Heart right ventricle (tissue), 16 donors: ENCODE results near the gene TSPOAP1. TPM values are rescaled to one million over a fixed set of nuclear protein-coding genes. Genes with fewer than 3 reads are reported as not detected.

Experiments used
- ATAC-seq, 8 donors: fragments of 200-7000 bp; cut with Tn5 transposase; one replicate each; pipeline ENCODE4 v1.9.1; 2020; ENCODE audit warnings: mild to moderate bottlenecking in 8 of 8, moderate library complexity in 8 of 8, moderate number of reproducible peaks in 1 of 8
- DNase-seq, 2 donors: peaks; one replicate each; pipeline ENCODE4 v3.0.0-alpha.2; 2020
- H3K27ac ChIP-seq, 10 donors: fragments of 200-600 bp; sonication (generic) in 2 of 10; one replicate each; pipeline versions ENCODE4 v1.5.0 to v1.8.0; 2020 to 2022; ENCODE audit warnings: mild to moderate bottlenecking in 3 of 10
- H3K27me3 ChIP-seq, 7 donors: fragments of 200-600 bp; one replicate each; pipeline ENCODE4 v1.8.0; 2021 to 2022; ENCODE audit warnings: mild to moderate bottlenecking in 2 of 7
- H3K36me3 ChIP-seq, 9 donors: fragments of 200-600 bp; sonication (generic) in 1 of 9; one replicate each; pipeline versions ENCODE4 v1.5.0 to v1.8.0; 2020 to 2022; ENCODE audit warnings: mild to moderate bottlenecking in 2 of 9
- H3K4me1 ChIP-seq, 9 donors: fragments of 200-600 bp; sonication (generic) in 1 of 9; one replicate each; pipeline versions ENCODE4 v1.5.0 to v1.8.0; 2020 to 2022; ENCODE audit warnings: mild to moderate bottlenecking in 4 of 9
- H3K4me3 ChIP-seq, 10 donors: fragments of 200-600 bp; sonication (generic) in 2 of 10; one replicate each; pipeline versions ENCODE4 v1.5.0 to v1.8.0; 2020 to 2022; ENCODE audit warnings: mild to moderate bottlenecking in 7 of 10, moderate library complexity in 2 of 10
- H3K9me3 ChIP-seq, 11 donors: fragments of 200-600 bp in 10 of 11; sonication (generic) in 2 of 11; one replicate each; pipeline versions ENCODE4 v1.5.0 to v1.8.0; 2013 to 2022; ENCODE audit warnings: mild to moderate bottlenecking in 2 of 11, control low read depth in 1 of 11, moderate library complexity in 1 of 11
- CTCF ChIP-seq, 9 donors: fragments of 200-600 bp; sonication (generic) in 2 of 9; IDR thresholded peaks; one replicate each; pipeline versions ENCODE4 v1.5.0 to v1.8.0; 2021 to 2022; ENCODE audit warnings: antibody characterized with exemption in 9 of 9, mild to moderate bottlenecking in 5 of 9, moderate library complexity in 1 of 9
- WGBS, 2 donors: extraction: QIAGEN DNeasy Blood & Tissue Kit; methylation state at CpG; one replicate each; pipeline ENCODE4 v1.1.7; 2013; ENCODE audit warnings: inconsistent platforms in 1 of 2; 5-methylcytosine and 5-hydroxymethylcytosine counted together
- intact Hi-C, 10 donors: fragments of 100-400 bp; cut with DNase I; formaldehyde crosslinking; loops; one replicate each; pipeline versions ENCODE4 v1.11.1 to v1.14.2; 2022
- polyA plus RNA-seq, 2 donors: library from polyadenylated mRNA; stranded (reverse); fragments of 200-250 nt; gene quantifications; one replicate each; pipeline ENCODE4 v1.2.3, GENCODE V29; 2013
- total RNA-seq, 10 donors: library from RNA; stranded (reverse); fragmentation: NEBNext Ultra II Directional in 3 of 10; extraction: Animal tissue kit (Norgen Biotek cat#: 25700) in 3 of 10; gene quantifications; one replicate each; pipeline versions ENCODE4 v1.2.1 to v1.2.4, GENCODE V29; 2021 to 2023
- donor health status: Arrhythmogenic right ventricular cardiomyopathy.
- donor health status: ischemic (EF 13 %, LVEDD 7.1; RV severe dilation, severe dysfunction).
- donor health status: healthy with polysubstance abuse.
- donor health status: DM: no; HTN: yes; CAD: no.
- donor health status: DM: no; HTN: no; CAD: no.
- donor health status: ischemic (EF 25% LVEDD 6.9; RV normal size, moderate dysfunction).
- donor health status: ischemic (EF 25% LVEDD 5.7; RV mildly dilated, moderate dysfunction).
- donor health status: healthy.
- donor health status: DM: yes; HTN: yes; CAD: no.
- donor health status: Ischemic cardiomyopathy.
- donor health status: ischemic (EF 35%, LVEDD 5.7; RV mildly dilated, moderate dysfunction).
- donor health status: nonischemic (EF 11% LVEDD 7.7; RV severe dilation, severe dysfunction).
- donor health status: DM: yes; HTN: yes; CAD: no.
- donor health status: PGD.
- donor health status: ischemic (EF 29% LVEDD 5.4; RV normal size, mild dysfunction).
- donor health status: nonischemic (EF 23%, LVEDD 6.1; RV moderate dilation, normal function).

TSPOAP1 gene
- total and polyA plus RNA-seq, 12 donors: 1.6 to 35.6 (median 12.4) TPM

- 62 to 64% methylated on average over 6 of the region's 6 CpGs for WGBS, 2 donors
- no peaks in the 10 kb centered on the region for H3K36me3 ChIP-seq
- no peaks in the 10 kb centered on the region for H3K9me3 ChIP-seq
- no peak for TF ChIP-seq CTCF (IDR thresholded peaks at IDR 0.05)
- H3K27me3 ChIP-seq: no peaks in the 10 kb centered on the region
- intact Hi-C loops: no loop called here
- no peak overlapping the region for H3K4me3 ChIP-seq
- DNase-seq (no peak), ATAC-seq (no peak)
- H3K4me1 ChIP-seq: peaks cover 0 to 11% (median 0%) of the 10 kb centered on the region in 9 donors
- no peak overlapping the region for H3K27ac ChIP-seq
Measured at GRCh38 chr17:58371300-58371950, 42.8 kb upstream of the TSPOAP1 start.

GRCh38 chr17:58370716-58371115 is 42.1 kb upstream of the TSPOAP1 start:
- DNase-seq (no peak), ATAC-seq (no peak)
- no peaks in the 10 kb centered on the region for H3K9me3 ChIP-seq
- peaks cover 0 to 4% (median 0%) of the 10 kb centered on the region in 9 donors for H3K4me1 ChIP-seq
- H3K27ac ChIP-seq: no peak overlapping the region
- WGBS, 2 donors: 75 to 81% methylated on average over 9 of the region's 9 CpGs
- no peak overlapping the region for H3K4me3 ChIP-seq
- intact Hi-C loops: no loop called here
- H3K36me3 ChIP-seq: no peaks in the 10 kb centered on the region
- no peaks in the 10 kb centered on the region for H3K27me3 ChIP-seq
- TF ChIP-seq CTCF (IDR thresholded peaks at IDR 0.05): no peak

GRCh38 chr17:58370309-58370708 is 41.7 kb upstream of the TSPOAP1 start:
- no peak for TF ChIP-seq CTCF (IDR thresholded peaks at IDR 0.05)
- 93 to 95% methylated on average over 5 of the region's 5 CpGs for WGBS, 2 donors
- intact Hi-C loops: no loop called here

DNA sequence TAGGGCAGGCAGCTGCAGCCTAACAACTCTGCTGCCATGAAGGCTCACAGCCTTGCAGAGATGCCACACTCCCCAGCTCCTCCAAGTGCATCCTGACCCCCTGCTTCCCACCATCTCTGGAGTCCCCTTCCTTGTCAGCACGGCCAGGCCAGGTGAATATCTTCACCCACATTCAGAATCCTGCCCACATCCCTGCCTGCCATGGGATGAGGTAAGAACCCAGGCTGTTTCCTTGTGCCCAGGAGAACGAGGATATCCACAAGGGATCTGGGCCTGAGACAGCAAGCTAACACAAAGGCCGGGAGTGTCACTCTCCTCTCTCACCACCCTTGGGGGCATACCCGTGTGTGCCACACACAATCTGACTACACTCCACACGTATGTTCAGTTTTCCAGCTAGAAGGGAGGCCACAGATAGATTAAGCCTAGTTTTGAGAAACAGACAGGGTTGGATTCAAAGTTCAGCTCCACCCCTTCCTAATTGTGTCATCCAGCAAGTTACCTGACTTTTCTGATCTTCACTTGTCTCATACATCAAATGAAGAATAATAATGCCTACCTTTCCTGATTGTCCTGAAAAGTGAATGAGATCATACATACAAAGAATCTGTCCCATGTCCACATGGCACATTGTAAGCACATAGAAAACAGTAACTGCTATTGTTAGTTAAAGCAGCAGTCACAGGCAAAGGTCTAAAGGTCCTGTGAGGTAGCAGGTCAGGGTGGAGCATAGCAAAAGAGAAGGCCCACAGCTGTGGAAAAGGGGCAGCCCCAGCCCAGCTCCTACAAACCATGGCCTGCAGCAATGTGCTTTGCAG is 40.8 kb upstream of the TSPOAP1 start:
- DNase-seq (no peak), ATAC-seq (no peak)
- Histone ChIP-seq H3K27ac (no peak overlapping the region), H3K9me3 (no peaks in the 10 kb centered on the region), H3K27me3 (no peaks in the 10 kb centered on the region), H3K36me3 (no peaks in the 10 kb centered on the region), H3K4me3 (no peak overlapping the region), H3K4me1 (peaks cover 0 to 4% (median 0%) of the 10 kb centered on the region in 9 donors)
- 64 to 66% methylated on average over 5 of the region's 5 CpGs for WGBS, 2 donors
- intact Hi-C loops: no loop called here
- TF ChIP-seq CTCF (IDR thresholded peaks at IDR 0.05): no peak

More at GRCh38 chr17:58370309-58370708, 41.7 kb upstream of the TSPOAP1 start:
- Histone ChIP-seq H3K4me1 (peaks cover 0 to 4% (median 0%) of the 10 kb centered on the region in 9 donors), H3K9me3 (no peaks in the 10 kb centered on the region), H3K4me3 (no peak overlapping the region), H3K27ac (no peak overlapping the region), H3K27me3 (no peaks in the 10 kb centered on the region), H3K36me3 (no peaks in the 10 kb centered on the region)
- ATAC-seq: no peak
- no peak for DNase-seq
